Mesenchymal stem cell (in vitro differentiated cells and primary cell): ENCODE data around the gene FNDC8.
"Not testable (repeated sequence)": the region's sequence is repeated elsewhere in the genome, so short reads cannot be mapped to it uniquely, and the experiment has no call there.

Source experiments
- DNase-seq: peaks from one replicate; pipeline ENCODE4 v3.0.0-alpha.2; 2013
- H2AFZ ChIP-seq: one replicate; pipeline ENCODE4 v1.6.1; 2013; ENCODE audit warnings: low read depth, mild to moderate bottlenecking, control low read depth, inconsistent platforms, low read length, moderate library complexity
- H2AK5ac ChIP-seq: 2 replicates; pipeline ENCODE4 v1.6.1; 2013; ENCODE audit warnings: low read length, moderate library complexity, mild to moderate bottlenecking, inconsistent platforms; ENCODE audit not compliant: severe bottlenecking
- H2BK120ac ChIP-seq: one replicate; pipeline ENCODE4 v1.6.1; 2013; ENCODE audit warnings: low read depth, mild to moderate bottlenecking, inconsistent platforms, low read length, moderate library complexity
- H2BK12ac ChIP-seq, 2 experiments: one replicate each; pipeline ENCODE4 v1.6.1; 2013; ENCODE audit warnings: inconsistent platforms in 2 of 2, low read length in 2 of 2, mild to moderate bottlenecking in 2 of 2, moderate library complexity in 2 of 2, control low read depth in 1 of 2
- H2BK15ac ChIP-seq: one replicate; pipeline ENCODE4 v1.6.1; 2013; ENCODE audit warnings: mild to moderate bottlenecking, low read depth, inconsistent platforms; ENCODE audit not compliant: poor library complexity, severe bottlenecking
- H2BK5ac ChIP-seq: 2 replicates; pipeline ENCODE4 v1.6.1; 2013; ENCODE audit warnings: low read depth, mild to moderate bottlenecking, low read length, control low read depth, inconsistent platforms; ENCODE audit not compliant: poor library complexity, severe bottlenecking
- H3K14ac ChIP-seq, 2 experiments: one replicate each; pipeline ENCODE4 v1.6.1; 2013; ENCODE audit warnings: inconsistent platforms in 2 of 2, low read length in 2 of 2, control low read depth in 1 of 2, mild to moderate bottlenecking in 1 of 2, moderate library complexity in 1 of 2
- H3K18ac ChIP-seq, 2 experiments: one replicate each; pipeline ENCODE4 v1.6.1; 2013; ENCODE audit warnings: inconsistent platforms in 2 of 2, low read length in 2 of 2, control low read depth in 1 of 2, low read depth in 1 of 2, mild to moderate bottlenecking in 1 of 2
- H3K23ac ChIP-seq, 2 experiments: one replicate each; pipeline ENCODE4 v1.6.1; 2013; ENCODE audit warnings: inconsistent platforms in 2 of 2, low read length in 2 of 2, mild to moderate bottlenecking in 2 of 2, moderate library complexity in 2 of 2, control low read depth in 1 of 2
- H3K27ac ChIP-seq: 2 replicates; pipeline ENCODE4 v1.5.1; 2013; ENCODE audit warnings: mild to moderate bottlenecking, moderate library complexity, low read length, control low read depth, inconsistent platforms; ENCODE audit not compliant: poor library complexity, severe bottlenecking
- H3K27me3 ChIP-seq, 2 experiments: 2 replicates each; pipeline versions ENCODE4 v1.6.1 to v1.7.0; 2013; ENCODE audit warnings: low read length in 2 of 2, mild to moderate bottlenecking in 2 of 2, moderate library complexity in 2 of 2, control low read depth in 1 of 2, inconsistent platforms in 1 of 2; ENCODE audit not compliant: control insufficient read depth in 1 of 2, insufficient read depth in 1 of 2
- H3K36me3 ChIP-seq, 2 experiments: 2 replicates each; pipeline versions ENCODE4 v1.6.1 to v1.7.0; 2013; ENCODE audit warnings: low read length in 2 of 2, control low read depth in 1 of 2, inconsistent platforms in 1 of 2, low read depth in 1 of 2, mild to moderate bottlenecking in 1 of 2; ENCODE audit not compliant: insufficient read depth in 2 of 2, control insufficient read depth in 1 of 2
- H3K4ac ChIP-seq, 2 experiments: one replicate each; pipeline ENCODE4 v1.6.1; 2013; ENCODE audit warnings: inconsistent platforms in 2 of 2, low read length in 2 of 2, mild to moderate bottlenecking in 2 of 2, moderate library complexity in 2 of 2, control low read depth in 1 of 2, low read depth in 1 of 2
- H3K4me1 ChIP-seq: 2 replicates; pipeline ENCODE4 v1.6.1; 2013; ENCODE audit warnings: low read depth, low read length, control low read depth; ENCODE audit not compliant: control insufficient read depth, insufficient read depth
- H3K4me2 ChIP-seq: 2 replicates; pipeline ENCODE4 v1.6.1; 2013; ENCODE audit warnings: low read length, mild to moderate bottlenecking, inconsistent platforms; ENCODE audit not compliant: poor library complexity, severe bottlenecking
- H3K4me3 ChIP-seq, 2 experiments: 2 replicates each; pipeline versions ENCODE4 v1.5.1 to v1.7.0; 2013; ENCODE audit warnings: low read length in 2 of 2, mild to moderate bottlenecking in 2 of 2, control low read depth in 1 of 2, low read depth in 1 of 2; ENCODE audit not compliant: insufficient read depth in 1 of 2
- H3K79me1 ChIP-seq: replicated peaks from 2 replicates; pipeline ENCODE4 v1.6.1; 2013; ENCODE audit warnings: mild to moderate bottlenecking, control low read depth, low read length, inconsistent platforms; ENCODE audit not compliant: poor library complexity, severe bottlenecking
- H3K9ac ChIP-seq: 2 replicates; pipeline ENCODE4 v1.7.0; 2013; ENCODE audit warnings: mild to moderate bottlenecking, low read length, moderate library complexity
- H3K9me3 ChIP-seq: 2 replicates; pipeline ENCODE4 v1.7.0; 2013; ENCODE audit warnings: mild to moderate bottlenecking, low read length; ENCODE audit not compliant: control insufficient read depth
- H4K8ac ChIP-seq: one replicate; pipeline ENCODE4 v1.6.1; 2013; ENCODE audit warnings: inconsistent platforms, mild to moderate bottlenecking, low read length, moderate library complexity
- H4K91ac ChIP-seq: one replicate; pipeline ENCODE4 v1.6.1; 2013; ENCODE audit warnings: mild to moderate bottlenecking, low read length, inconsistent platforms
- WGBS: methylation state at CpG from one replicate; pipeline ENCODE4 v1.1.7; 2013; ENCODE audit warnings: mixed read lengths; 5-methylcytosine and 5-hydroxymethylcytosine counted together

FNDC8 gene

DNA sequence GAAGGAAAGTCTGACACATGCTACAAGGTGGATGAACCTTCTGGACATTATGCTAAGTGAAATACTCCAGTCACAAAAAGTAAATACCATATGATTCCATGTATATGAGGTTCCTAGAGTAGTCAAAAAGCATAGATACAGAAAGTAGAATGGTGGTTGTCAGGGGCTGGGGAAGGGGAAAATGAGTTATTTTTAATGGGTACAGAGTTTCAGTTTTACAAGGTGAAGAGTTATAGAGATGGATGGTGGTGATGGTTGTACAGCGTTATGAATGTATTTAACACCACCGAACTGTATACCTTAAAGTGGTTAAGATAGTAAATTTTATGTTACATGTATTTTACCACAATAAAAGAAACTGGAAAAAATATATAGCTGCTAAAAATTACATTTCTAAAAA is 19.7 kb upstream of the FNDC8 start:
- Histone ChIP-seq H2BK15ac (no peak overlapping the region), H3K4me2 (no peak overlapping the region), H3K9me3 (no peaks in the 10 kb centered on the region), H3K9ac (no peak overlapping the region), H3K18ac (no peak overlapping the region), H2AK5ac (no peak overlapping the region), H2BK120ac (no peak overlapping the region), H3K36me3 (peaks cover 43 to 60% of the 10 kb centered on the region in 2 experiments), H3K4me1 (peaks cover 6% of the 10 kb centered on the region), H4K91ac (no peak overlapping the region), H2AFZ (no peak overlapping the region), H3K4me3 (no peak overlapping the region), H3K27ac (no peak overlapping the region), H3K23ac (no peak overlapping the region), H3K79me1 (peaks cover 15% of the 10 kb centered on the region), H3K4ac (no peak overlapping the region), H3K14ac (no peak overlapping the region), H2BK12ac (no peak overlapping the region), H4K8ac (no peak overlapping the region), H3K27me3 (no peaks in the 10 kb centered on the region), H2BK5ac (no peak overlapping the region)
- no CpG with 5 or more reads among the region's 2 CpGs for WGBS
- DNase-seq = no peak

GRCh38 chr17:35103271-35103670 is 18.1 kb upstream of the FNDC8 start:
- no peak overlapping the region for H3K4me2 ChIP-seq
- H3K79me1 ChIP-seq = peaks cover 24% of the 10 kb centered on the region
- H3K27ac ChIP-seq = no peak overlapping the region
- no peak overlapping the region for H2BK15ac ChIP-seq
- 95% methylated on average over 5 of the region's 5 CpGs for WGBS
- no peak overlapping the region for H3K9ac ChIP-seq
- peaks cover 39 to 56% of the 10 kb centered on the region in 2 experiments for H3K36me3 ChIP-seq
- no peaks in the 10 kb centered on the region for H3K9me3 ChIP-seq
- no peak overlapping the region for H3K14ac ChIP-seq
- H4K91ac ChIP-seq = no peak overlapping the region
- H3K4me1 ChIP-seq = peaks cover 6% of the 10 kb centered on the region
- no peak overlapping the region for H2AFZ ChIP-seq
- H2BK120ac ChIP-seq = no peak overlapping the region
- no peak for DNase-seq
- no peak overlapping the region for H4K8ac ChIP-seq
- H3K18ac ChIP-seq = no peak overlapping the region
- H3K23ac ChIP-seq = no peak overlapping the region
- H2BK5ac ChIP-seq = no peak overlapping the region
- H3K27me3 ChIP-seq = no peaks in the 10 kb centered on the region
- H3K4me3 ChIP-seq = no peak overlapping the region
- H3K4ac ChIP-seq = no peak overlapping the region
- no peak overlapping the region for H2BK12ac ChIP-seq
- no peak overlapping the region for H2AK5ac ChIP-seq

DNA sequence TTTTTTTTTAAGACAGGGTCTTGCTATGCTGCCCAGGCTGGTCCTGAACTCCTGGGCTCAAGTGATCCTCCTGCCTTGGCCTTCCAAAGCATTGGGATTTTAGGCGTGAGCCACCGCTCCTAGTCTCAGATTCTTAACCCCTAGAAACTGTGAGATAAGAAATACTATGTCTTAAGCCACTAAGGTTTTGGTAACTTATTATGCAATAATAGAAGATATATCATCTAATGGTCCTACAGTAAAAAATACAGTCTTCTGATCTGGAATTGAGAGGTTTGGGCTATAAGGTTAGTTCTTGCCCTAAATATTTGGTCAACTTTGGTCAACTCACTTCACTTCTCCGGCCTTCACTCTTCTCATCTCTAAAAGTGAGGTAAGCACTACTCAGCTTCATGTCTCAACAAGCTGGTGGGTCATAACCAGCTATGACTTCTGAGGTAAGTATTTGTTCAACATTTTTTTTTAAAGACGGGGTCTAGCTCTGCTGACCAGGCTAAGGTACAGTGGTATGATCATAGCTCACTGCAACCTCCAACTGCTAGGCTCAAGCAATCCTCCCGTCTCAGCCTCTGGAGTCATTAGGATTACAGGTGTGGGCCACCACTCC is 16.5 kb upstream of the FNDC8 start:
- peaks cover 35 to 45% of the 10 kb centered on the region in 2 experiments for H3K36me3 ChIP-seq
- H4K8ac ChIP-seq = no peak overlapping the region
- no peak for DNase-seq
- no peak overlapping the region for H2AFZ ChIP-seq
- H2BK12ac ChIP-seq = no peak overlapping the region
- no peak overlapping the region for H3K4me2 ChIP-seq
- no peaks in the 10 kb centered on the region for H3K27me3 ChIP-seq
- peaks cover 6% of the 10 kb centered on the region for H3K4me1 ChIP-seq
- 100% methylated on average over 2 of the region's 5 CpGs for WGBS
- H3K14ac ChIP-seq = no peak overlapping the region
- no peak overlapping the region for H2AK5ac ChIP-seq
- no peak overlapping the region for H3K4ac ChIP-seq
- no peak overlapping the region for H3K9ac ChIP-seq
- H2BK5ac ChIP-seq = no peak overlapping the region
- H2BK15ac ChIP-seq = no peak overlapping the region
- no peak overlapping the region for H4K91ac ChIP-seq
- no peak overlapping the region for H3K27ac ChIP-seq
- H3K4me3 ChIP-seq = no peak overlapping the region
- H3K18ac ChIP-seq = no peak overlapping the region
- H2BK120ac ChIP-seq = no peak overlapping the region
- H3K9me3 ChIP-seq = no peaks in the 10 kb centered on the region
- H3K23ac ChIP-seq = no peak overlapping the region
- H3K79me1 ChIP-seq = peaks cover 28% of the 10 kb centered on the region

DNA sequence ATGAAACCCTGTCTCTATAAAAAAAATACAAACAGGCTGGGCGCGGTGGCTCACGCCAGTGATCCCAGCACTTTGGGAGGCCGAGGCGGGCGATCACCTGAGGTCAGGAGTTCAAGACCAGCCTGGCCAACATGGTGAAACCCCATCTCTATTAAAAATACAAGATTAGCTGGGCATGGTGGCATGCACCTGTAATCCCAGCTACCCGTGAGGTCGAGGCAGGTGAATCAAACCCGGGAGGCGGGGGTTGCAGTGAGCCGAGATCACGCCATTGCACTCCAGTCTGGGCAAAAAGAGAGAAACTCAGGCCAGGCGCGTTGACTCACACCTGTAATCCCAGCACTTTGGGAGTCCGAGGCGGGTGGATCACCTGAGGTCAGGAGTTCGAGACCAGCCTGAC is 10.6 kb upstream of the FNDC8 start:
- H3K4me3 ChIP-seq, H2BK120ac ChIP-seq, H2BK15ac ChIP-seq, H3K14ac ChIP-seq, H2AK5ac ChIP-seq, H2BK5ac ChIP-seq, H3K27ac ChIP-seq, DNase-seq, H3K4me1 ChIP-seq, H3K27me3 ChIP-seq, H4K91ac ChIP-seq, H2BK12ac ChIP-seq, H2AFZ ChIP-seq, H3K4me2 ChIP-seq, H3K4ac ChIP-seq, H3K23ac ChIP-seq, H4K8ac ChIP-seq, H3K9ac ChIP-seq, H3K9me3 ChIP-seq, H3K18ac ChIP-seq: not testable (repeated sequence)
- 96% methylated on average over 17 of the region's 17 CpGs for WGBS
- H3K36me3 ChIP-seq = peaks cover 5 to 13% of the 10 kb centered on the region in 2 experiments
- H3K79me1 ChIP-seq = peaks cover 44% of the 10 kb centered on the region
